IPS-18a (cell line): ENCODE data around the gene NRM.
"Not testable (repeated sequence)": the region's sequence is repeated elsewhere in the genome, so short reads cannot be mapped to it uniquely, and the experiment has no call there.

Experiments used
- H3K27ac ChIP-seq: one replicate; pipeline ENCODE4 v1.5.1; 2013; ENCODE audit warnings: low read length
- H3K27me3 ChIP-seq: one replicate; pipeline ENCODE4 v1.6.1; 2013; ENCODE audit warnings: mild to moderate bottlenecking, low read length; ENCODE audit not compliant: control insufficient read depth, insufficient read depth
- H3K36me3 ChIP-seq: one replicate; pipeline ENCODE4 v1.6.1; 2013; ENCODE audit warnings: low read depth, low read length; ENCODE audit not compliant: control insufficient read depth
- H3K4me1 ChIP-seq: one replicate; pipeline ENCODE4 v1.6.1; 2013; ENCODE audit warnings: low read depth, low read length; ENCODE audit not compliant: control insufficient read depth
- H3K4me3 ChIP-seq: one replicate; pipeline ENCODE4 v1.5.1; 2013; ENCODE audit warnings: low read length
- H3K9ac ChIP-seq: one replicate; pipeline ENCODE4 v1.6.1; 2013; ENCODE audit warnings: mild to moderate bottlenecking, low read length, moderate library complexity
- H3K9me3 ChIP-seq: one replicate; pipeline ENCODE4 v1.6.1; 2013; ENCODE audit warnings: low read depth, low read length; ENCODE audit not compliant: control insufficient read depth

The NRM gene

GRCh38 chr6:30672445-30673253, 18.1 kb downstream of the NRM start, which contains the start of gene DHX16:
Gene DHX16, minus strand, starts transcription at chr6:30673006. Its CDS starts 165 bp downstream, at chr6:30672841.
- Histone ChIP-seq H3K27me3 (no peaks in the 10 kb centered on the region), H3K9me3 (no peaks in the 10 kb centered on the region), H3K27ac (peak within 1 kb of the TSS; percentile 31), H3K36me3 (peaks cover 26% of the 10 kb centered on the region), H3K4me1 (no peaks in the 10 kb centered on the region), H3K4me3 (peak within 1 kb of the TSS; percentile 98), H3K9ac (peak within 1 kb of the TSS; percentile 78)

- Histone ChIP-seq H3K27ac (no peak overlapping the region), H3K9ac (no peak overlapping the region), H3K27me3 (no peaks in the 10 kb centered on the region)
Measured at GRCh38 chr6:30670760-30671527, 19.8 kb downstream of the NRM start.

DNA sequence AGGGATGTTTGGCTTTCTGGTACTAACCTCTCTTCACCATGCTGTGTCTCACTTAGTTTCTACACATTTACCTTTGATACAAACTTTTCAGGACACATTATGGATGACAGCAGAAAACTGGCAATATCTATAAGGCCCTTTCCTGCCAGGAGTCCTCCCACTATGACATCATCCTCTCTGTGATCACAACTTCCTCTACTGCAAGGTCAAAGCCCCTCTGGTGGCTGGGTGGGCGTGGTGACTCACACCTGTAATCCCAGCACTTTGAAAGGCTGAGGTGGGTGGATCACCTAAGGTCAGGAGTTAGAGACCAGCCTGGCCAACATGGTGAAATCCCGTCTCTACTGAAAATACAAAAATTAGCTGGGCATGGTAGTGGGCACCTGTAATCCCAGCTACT, 24.5 kb downstream of the NRM start:
- not testable (repeated sequence) for H3K9me3 ChIP-seq, H3K9ac ChIP-seq, H3K4me3 ChIP-seq, H3K27me3 ChIP-seq, H3K27ac ChIP-seq, H3K4me1 ChIP-seq
- peaks cover 58% of the 10 kb centered on the region for H3K36me3 ChIP-seq

More at GRCh38 chr6:30670760-30671527, 19.8 kb downstream of the NRM start:
- Histone ChIP-seq H3K36me3 (peaks cover 24% of the 10 kb centered on the region), H3K4me3 (no peak overlapping the region), H3K4me1 (no peaks in the 10 kb centered on the region), H3K9me3 (no peaks in the 10 kb centered on the region)

DNA sequence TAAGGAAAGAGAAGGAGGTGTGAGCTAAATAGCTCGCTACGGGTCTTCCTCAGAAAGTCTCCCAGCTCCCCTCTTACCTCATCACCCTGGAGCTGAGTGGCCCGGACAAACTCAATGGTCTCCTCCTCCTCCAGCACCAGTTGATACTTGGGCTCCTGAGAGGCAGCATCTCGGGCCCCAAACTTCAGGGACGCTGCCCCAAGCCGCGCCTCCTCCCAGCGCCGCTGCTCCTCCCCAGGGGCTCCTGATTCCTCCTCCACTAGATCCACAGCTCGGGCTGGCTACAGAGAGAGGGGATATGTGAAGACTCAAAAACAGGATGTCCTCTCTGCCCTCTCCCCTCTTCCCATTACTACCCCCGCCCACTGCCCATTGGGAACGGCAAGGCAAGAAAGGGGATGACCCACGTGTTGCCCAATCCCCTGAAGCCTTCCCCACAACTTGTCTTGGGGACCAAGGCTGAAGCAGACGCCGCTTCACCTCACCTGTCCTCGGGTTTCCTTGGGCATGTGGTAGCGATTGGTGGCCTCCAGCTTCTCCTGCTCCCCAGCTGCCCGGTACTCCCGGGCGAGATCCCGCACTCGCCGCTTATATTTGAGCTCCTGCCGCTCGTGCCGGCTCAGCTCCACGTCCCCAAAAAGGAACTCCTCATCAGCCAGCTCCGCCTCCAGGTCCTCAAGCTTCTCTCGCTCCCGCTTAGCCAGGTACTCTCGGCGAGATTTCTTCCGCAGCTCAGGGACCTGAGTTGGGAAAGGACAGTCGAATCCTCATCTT, 25.6 kb downstream of the NRM start:
- Histone ChIP-seq H3K4me1 (no peaks in the 10 kb centered on the region), H3K9ac (no peak overlapping the region), H3K36me3 (peaks cover 52% of the 10 kb centered on the region), H3K27ac (no peak overlapping the region), H3K27me3 (no peaks in the 10 kb centered on the region), H3K4me3 (no peak overlapping the region), H3K9me3 (no peaks in the 10 kb centered on the region)

DNA sequence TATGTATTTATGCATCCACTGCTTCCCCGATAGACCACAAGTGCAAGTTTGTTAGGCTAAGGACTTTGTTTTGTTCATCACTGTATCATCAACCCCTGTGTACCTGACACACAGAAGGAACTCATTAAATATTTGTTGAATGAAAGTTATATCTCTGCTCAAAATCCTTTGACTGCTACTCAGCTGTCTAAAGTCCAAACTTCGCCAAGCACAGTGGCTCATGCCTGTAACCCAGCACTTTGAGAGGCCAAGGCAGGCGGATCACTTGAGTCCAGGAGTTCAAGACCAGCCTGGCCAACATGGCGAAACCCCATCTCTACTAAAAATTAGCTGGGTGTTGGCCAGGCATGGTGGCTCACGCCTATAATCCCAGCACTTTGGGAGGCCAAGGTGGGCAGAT, 32.9 kb downstream of the NRM start:
- not testable (repeated sequence) for H3K27me3 ChIP-seq, H3K9ac ChIP-seq, H3K4me1 ChIP-seq, H3K9me3 ChIP-seq, H3K27ac ChIP-seq, H3K4me3 ChIP-seq
- H3K36me3 ChIP-seq, result peaks cover 69% of the 10 kb centered on the region

- no peak overlapping the region for H3K27ac ChIP-seq
- H3K9me3 ChIP-seq, result no peaks in the 10 kb centered on the region
- no peak overlapping the region for H3K9ac ChIP-seq
- H3K27me3 ChIP-seq, result no peaks in the 10 kb centered on the region
- peaks cover 68% of the 10 kb centered on the region for H3K36me3 ChIP-seq
- no peak overlapping the region for H3K4me3 ChIP-seq
- no peaks in the 10 kb centered on the region for H3K4me1 ChIP-seq
Measured at GRCh38 chr6:30657454-30657853, 33.3 kb downstream of the NRM start.

DNA sequence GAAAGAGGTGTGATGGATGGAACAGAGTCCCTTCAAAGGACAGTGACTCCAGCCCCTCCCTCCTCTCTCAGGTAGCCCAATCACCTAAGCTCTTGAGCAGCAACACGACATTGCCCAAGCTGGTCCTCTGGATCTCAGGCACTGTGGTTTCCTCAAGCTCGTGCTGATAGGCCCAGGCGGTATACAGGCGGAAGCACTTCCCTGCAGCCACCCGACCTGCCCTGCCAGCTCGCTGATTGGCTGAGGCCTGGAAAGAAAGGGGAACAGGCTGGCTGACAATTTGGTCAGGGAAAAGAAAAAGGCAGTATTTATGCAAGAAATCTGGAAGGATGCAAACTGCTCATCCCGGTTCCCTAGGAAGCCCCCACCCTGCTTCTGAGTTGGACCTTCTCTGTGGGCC, 34.3 kb downstream of the NRM start:
- Histone ChIP-seq H3K36me3 (peaks cover 68% of the 10 kb centered on the region), H3K4me3 (no peak overlapping the region)

GRCh38 chr6:30655743-30656094, 35.1 kb downstream of the NRM start:
- Histone ChIP-seq H3K36me3 (peaks cover 74% of the 10 kb centered on the region), H3K9ac (no peak overlapping the region), H3K4me1 (no peaks in the 10 kb centered on the region), H3K4me3 (no peak overlapping the region), H3K27ac (no peak overlapping the region), H3K9me3 (no peaks in the 10 kb centered on the region), H3K27me3 (no peaks in the 10 kb centered on the region)

More for the DNA sequence above, 34.3 kb downstream of the NRM start:
- no peaks in the 10 kb centered on the region for H3K27me3 ChIP-seq
- no peaks in the 10 kb centered on the region for H3K9me3 ChIP-seq
- no peaks in the 10 kb centered on the region for H3K4me1 ChIP-seq
- H3K27ac ChIP-seq, result no peak overlapping the region
- no peak overlapping the region for H3K9ac ChIP-seq

DNA sequence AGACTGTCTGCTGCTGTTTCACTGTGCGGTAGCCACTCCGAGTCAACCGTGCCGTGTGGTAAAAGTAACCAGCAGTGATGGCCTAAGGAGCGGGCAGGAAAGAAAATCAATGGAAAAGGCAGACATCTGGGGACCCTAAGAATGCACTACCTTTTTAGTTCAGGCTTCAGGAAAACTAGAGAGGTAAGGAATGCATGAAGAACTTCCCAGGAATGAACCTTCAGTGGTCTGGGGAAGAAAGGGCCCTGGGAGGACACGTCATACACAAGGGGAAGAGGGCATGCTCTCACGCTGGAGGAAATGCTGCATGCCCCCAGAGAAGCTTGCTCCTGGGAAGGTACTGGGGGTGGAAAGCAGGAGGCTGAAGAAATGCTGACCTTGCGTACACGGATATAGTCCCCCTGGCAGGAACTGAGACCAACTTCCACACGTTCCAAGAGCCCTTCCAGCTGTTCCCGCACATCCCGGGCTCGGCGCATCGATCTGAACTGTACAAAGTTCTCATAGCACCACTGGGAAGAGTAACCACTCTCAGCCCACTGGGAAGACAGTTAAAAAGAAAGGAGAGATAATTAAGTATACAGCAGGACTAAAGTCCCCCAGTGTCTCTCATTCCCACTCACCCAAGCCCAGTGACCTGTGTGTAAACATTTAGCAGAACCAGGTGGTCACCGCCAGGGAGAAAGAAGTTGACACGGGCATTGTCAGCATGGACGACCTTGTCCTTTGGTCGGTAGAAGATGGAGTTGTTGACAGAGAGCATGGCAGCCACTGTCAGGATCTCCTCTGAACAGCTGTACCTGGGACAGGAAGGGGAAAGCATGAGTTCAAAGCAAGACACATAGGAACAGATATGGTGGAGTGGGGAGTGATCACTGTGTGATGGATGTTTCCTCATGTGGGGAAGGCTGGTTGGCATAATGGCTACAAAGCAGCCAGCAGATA, 35.7 kb downstream of the NRM start:
- Histone ChIP-seq H3K36me3 (peaks cover 71% of the 10 kb centered on the region), H3K4me1 (no peaks in the 10 kb centered on the region), H3K4me3 (no peak overlapping the region)

DNA sequence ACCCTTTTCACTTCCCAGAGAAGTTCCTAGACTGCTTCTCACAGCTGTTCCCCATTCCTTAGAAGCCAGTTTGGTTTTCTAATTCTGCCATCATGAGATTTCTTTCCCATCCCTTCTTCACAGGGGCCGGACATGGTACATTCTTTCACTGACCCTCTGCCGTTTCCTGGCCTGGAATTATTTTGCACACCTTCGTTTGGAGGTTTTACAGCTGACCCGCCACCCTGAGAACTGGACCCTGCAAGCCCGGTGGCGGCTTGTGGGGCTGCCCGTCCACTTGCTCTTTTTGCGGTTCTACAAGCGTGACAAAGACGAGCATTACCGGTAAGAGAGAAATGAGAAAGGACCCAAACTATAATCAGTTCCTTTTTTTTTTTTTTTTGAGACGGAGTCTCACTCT, 39.6 kb downstream of the NRM start:
- Histone ChIP-seq H3K4me3 (no peak overlapping the region), H3K9me3 (no peaks in the 10 kb centered on the region), H3K27ac (no peak overlapping the region), H3K27me3 (no peaks in the 10 kb centered on the region), H3K36me3 (peaks cover 51% of the 10 kb centered on the region), H3K9ac (no peak overlapping the region), H3K4me1 (peaks cover 8% of the 10 kb centered on the region)

More for the DNA sequence above, 35.7 kb downstream of the NRM start:
- Histone ChIP-seq H3K27ac (no peak overlapping the region), H3K9ac (no peak overlapping the region), H3K9me3 (no peaks in the 10 kb centered on the region), H3K27me3 (no peaks in the 10 kb centered on the region)
